Neutrophil (primary cell): ENCODE results near the gene BLVRA.

Experiments used
- H3K27ac ChIP-seq: fragments of 200-600 bp; sonication (generic); 2 replicates; pipeline ENCODE4 v1.5.1; 2016; ENCODE audit warnings: mild to moderate bottlenecking, moderate library complexity
- H3K27me3 ChIP-seq: fragments of 200-600 bp; sonication (generic); 2 replicates; pipeline ENCODE4 v1.6.0; 2016; ENCODE audit warnings: mild to moderate bottlenecking
- H3K36me3 ChIP-seq: fragments of 200-600 bp; sonication (generic); 2 replicates; pipeline ENCODE4 v1.5.1; 2017
- H3K4me1 ChIP-seq, 2 experiments: fragments of 200-600 bp in 1 of 2; sonication (generic) in 1 of 2; 1 replicate in 1 of 2; 2 replicates in 1 of 2; pipeline versions ENCODE4 v1.5.1 to v1.6.1; 2013 to 2016; ENCODE audit warnings: low read depth in 1 of 2, low read length in 1 of 2, mild to moderate bottlenecking in 1 of 2, moderate library complexity in 1 of 2; ENCODE audit not compliant: control insufficient read depth in 1 of 2, insufficient read depth in 1 of 2
- H3K4me3 ChIP-seq, 2 experiments: fragments of 200-600 bp in 1 of 2; sonication (generic) in 1 of 2; 1 replicate in 1 of 2; 2 replicates in 1 of 2; pipeline ENCODE4 v1.5.1; 2013 to 2016; ENCODE audit warnings: low read depth in 1 of 2, low read length in 1 of 2, mild to moderate bottlenecking in 1 of 2, moderate library complexity in 1 of 2
- H3K9me3 ChIP-seq: fragments of 200-600 bp; sonication (generic); 2 replicates; pipeline ENCODE4 v1.5.1; 2016
- TF ChIP-seq, protein P1 (sequence below): fragments of 200-600 bp; sonication (generic); IDR thresholded peaks from 2 replicates; pipeline ENCODE4 v1.5.1; 2016; ENCODE audit warnings: antibody characterized with exemption

Gene BLVRA

DNA sequence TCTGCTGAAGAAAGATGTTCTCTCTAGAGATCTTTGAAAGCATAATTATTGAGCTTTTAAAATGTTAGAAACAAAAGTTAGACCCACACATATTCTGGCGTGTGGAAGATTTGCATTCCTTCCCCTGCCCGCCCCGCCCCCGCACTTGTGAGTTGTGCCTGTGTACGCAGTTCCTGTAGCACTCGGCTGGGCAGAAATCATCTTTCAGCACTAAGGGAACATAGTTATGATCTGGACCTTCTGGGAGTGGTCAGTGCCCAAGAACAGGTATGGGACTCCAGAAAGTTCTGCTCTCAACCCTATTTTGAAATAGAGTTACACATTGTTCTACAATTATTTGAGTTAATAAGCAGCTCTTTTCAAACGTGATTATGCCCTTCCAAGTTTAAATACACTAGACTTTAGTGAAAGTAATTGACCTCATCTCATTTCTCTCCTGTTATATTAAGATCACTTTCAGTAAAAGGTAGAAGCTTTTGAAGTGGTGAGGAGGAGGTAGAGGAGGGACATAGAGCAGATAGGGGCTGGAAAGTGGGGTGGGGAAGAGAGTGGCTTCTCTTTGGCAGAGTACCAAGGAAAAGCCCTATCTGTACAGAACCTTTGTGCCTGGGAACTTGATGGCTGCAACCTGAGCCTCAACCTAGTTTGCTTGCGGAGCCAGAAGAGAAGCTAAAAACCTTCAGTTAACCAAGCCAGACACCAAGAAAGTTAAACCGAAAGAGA is 5.7 kb downstream of the BLVRA start:
- H3K9me3 ChIP-seq, result no peaks in the 10 kb centered on the region
- no peaks in the 10 kb centered on the region for H3K27me3 ChIP-seq
- H3K4me3 ChIP-seq, result peak overlapping the region; percentile 16 to 35
- no peaks in the 10 kb centered on the region for H3K36me3 ChIP-seq
- H3K27ac ChIP-seq, result peak overlapping the region; percentile 71
- peaks cover 15 to 25% of the 10 kb centered on the region in 2 experiments for H3K4me1 ChIP-seq
- TF ChIP-seq, protein P1, sequence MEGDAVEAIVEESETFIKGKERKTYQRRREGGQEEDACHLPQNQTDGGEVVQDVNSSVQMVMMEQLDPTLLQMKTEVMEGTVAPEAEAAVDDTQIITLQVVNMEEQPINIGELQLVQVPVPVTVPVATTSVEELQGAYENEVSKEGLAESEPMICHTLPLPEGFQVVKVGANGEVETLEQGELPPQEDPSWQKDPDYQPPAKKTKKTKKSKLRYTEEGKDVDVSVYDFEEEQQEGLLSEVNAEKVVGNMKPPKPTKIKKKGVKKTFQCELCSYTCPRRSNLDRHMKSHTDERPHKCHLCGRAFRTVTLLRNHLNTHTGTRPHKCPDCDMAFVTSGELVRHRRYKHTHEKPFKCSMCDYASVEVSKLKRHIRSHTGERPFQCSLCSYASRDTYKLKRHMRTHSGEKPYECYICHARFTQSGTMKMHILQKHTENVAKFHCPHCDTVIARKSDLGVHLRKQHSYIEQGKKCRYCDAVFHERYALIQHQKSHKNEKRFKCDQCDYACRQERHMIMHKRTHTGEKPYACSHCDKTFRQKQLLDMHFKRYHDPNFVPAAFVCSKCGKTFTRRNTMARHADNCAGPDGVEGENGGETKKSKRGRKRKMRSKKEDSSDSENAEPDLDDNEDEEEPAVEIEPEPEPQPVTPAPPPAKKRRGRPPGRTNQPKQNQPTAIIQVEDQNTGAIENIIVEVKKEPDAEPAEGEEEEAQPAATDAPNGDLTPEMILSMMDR, result no peak

DNA sequence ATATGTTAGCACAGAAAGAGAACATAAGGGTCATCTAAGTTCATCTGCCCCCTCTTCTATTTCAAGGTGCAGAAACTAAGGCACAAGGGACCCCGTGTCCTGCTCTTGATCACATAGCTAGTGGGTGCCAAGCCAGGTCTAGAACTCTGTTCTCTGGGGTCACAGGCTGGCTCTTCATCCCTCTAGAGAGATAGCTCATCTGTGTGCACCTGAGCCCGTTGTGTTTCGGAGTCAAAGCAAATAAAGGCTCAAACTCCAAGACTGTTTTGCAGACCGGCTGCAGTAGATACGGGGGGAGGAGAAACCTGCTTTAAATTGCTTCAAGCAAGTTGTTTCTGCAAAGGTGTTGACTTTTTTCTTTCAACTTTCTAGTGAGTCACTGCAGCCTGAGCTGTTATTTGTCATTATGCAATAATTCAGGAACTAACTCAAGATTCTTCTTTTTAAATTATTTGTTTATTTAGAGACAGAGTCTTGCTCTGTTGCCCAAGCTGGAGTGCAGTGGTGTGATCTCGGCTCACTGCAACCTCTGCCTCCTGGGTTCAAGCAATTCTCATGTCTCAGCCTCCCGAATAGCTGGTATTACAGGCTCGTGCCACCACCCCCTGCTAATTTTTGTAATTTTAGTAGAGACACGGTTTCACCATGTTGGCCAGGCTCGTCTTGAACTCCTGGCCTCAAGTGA is 6.5 kb downstream of the BLVRA start:
- Histone ChIP-seq H3K27ac (peak overlapping the region; percentile 71), H3K9me3 (no peaks in the 10 kb centered on the region), H3K4me3 (peak overlapping the region; percentile 16 to 35), H3K27me3 (no peaks in the 10 kb centered on the region), H3K4me1 (peaks cover 12 to 20% of the 10 kb centered on the region in 2 experiments), H3K36me3 (no peaks in the 10 kb centered on the region)
- TF ChIP-seq, protein P1, result no peak

DNA sequence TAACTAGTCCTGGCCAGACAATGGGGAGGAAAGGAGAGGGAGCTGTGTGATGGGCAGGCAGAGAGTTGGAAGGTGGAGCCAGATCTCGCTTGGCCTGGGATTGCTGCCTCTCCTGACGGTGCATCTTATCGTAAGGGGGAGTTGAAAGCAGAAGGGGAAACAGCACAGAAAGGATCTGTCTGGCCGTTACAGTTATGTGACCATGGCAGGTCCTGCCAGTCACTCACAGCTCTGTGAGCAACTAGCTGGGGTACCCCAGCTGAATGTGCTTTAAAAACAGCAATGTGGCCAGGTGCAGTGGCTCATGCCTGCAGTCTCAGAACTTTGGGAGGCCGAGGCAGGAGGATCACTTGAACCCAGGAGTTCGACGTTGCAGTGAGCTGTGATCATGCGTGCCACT is 8.1 kb downstream of the BLVRA start:
- H3K36me3 ChIP-seq, result peaks cover 1% of the 10 kb centered on the region
- H3K27ac ChIP-seq, result no peak overlapping the region
- H3K4me1 ChIP-seq, result peaks cover 12 to 20% of the 10 kb centered on the region in 2 experiments
- H3K27me3 ChIP-seq, result no peaks in the 10 kb centered on the region
- TF ChIP-seq, protein P1, result no peak
- no peak overlapping the region for H3K4me3 ChIP-seq
- H3K9me3 ChIP-seq, result no peaks in the 10 kb centered on the region

GRCh38 chr7:43767311-43767710 is 8.8 kb downstream of the BLVRA start:
- no peaks in the 10 kb centered on the region for H3K9me3 ChIP-seq
- no peak overlapping the region for H3K4me3 ChIP-seq
- TF ChIP-seq, protein P1, result no peak
- no peak overlapping the region for H3K27ac ChIP-seq
- H3K27me3 ChIP-seq, result no peaks in the 10 kb centered on the region
- peaks cover 8% of the 10 kb centered on the region for H3K36me3 ChIP-seq
- peaks cover 12 to 20% of the 10 kb centered on the region in 2 experiments for H3K4me1 ChIP-seq

GRCh38 chr7:43768201-43768886 is 9.9 kb downstream of the BLVRA start:
- TF ChIP-seq, protein P1, result no peak
- no peak overlapping the region for H3K4me3 ChIP-seq

More at GRCh38 chr7:43768201-43768886, 9.9 kb downstream of the BLVRA start:
- no peaks in the 10 kb centered on the region for H3K9me3 ChIP-seq
- no peak overlapping the region for H3K27ac ChIP-seq
- no peaks in the 10 kb centered on the region for H3K27me3 ChIP-seq
- H3K36me3 ChIP-seq, result peaks cover 12% of the 10 kb centered on the region
- peaks cover 12 to 20% of the 10 kb centered on the region in 2 experiments for H3K4me1 ChIP-seq
